GM18870 (cell line): ENCODE measurements around the gene ENDOV.
"Not testable (repeated sequence)": the region's sequence is repeated elsewhere in the genome, so short reads cannot be mapped to it uniquely, and the experiment has no call there.

Experiments
- ATAC-seq: cut with Tn5 transposase; IDR thresholded peaks from one replicate; pipeline ENCODE4 v1.9.1; 2021; ENCODE audit warnings: moderate library complexity; ENCODE audit not compliant: unreplicated experiment

The ENDOV gene

GRCh38 chr17:80388175-80388574, 26.8 kb upstream of the ENDOV start:
- no peak for ATAC-seq

GRCh38 chr17:80388601-80389000, 26.4 kb upstream of the ENDOV start:
- ATAC-seq = no peak

- no peak for ATAC-seq
These were observed 25.7 kb upstream of the ENDOV start for GRCh38 chr17:80389011-80389995.

GRCh38 chr17:80393241-80393890, 21.6 kb upstream of the ENDOV start:
- no peak for ATAC-seq

- no peak for ATAC-seq
These were observed 21.0 kb upstream of the ENDOV start for GRCh38 chr17:80393961-80394360.

- no peak for ATAC-seq
These were observed 20.2 kb upstream of the ENDOV start for GRCh38 chr17:80394629-80395216.

GRCh38 chr17:80395402-80396151, 19.4 kb upstream of the ENDOV start:
- no peak for ATAC-seq

- ATAC-seq = no peak
These were observed 18.6 kb upstream of the ENDOV start for GRCh38 chr17:80396157-80397033.

GRCh38 chr17:80397034-80397387, 18.0 kb upstream of the ENDOV start:
- ATAC-seq = no peak

- no peak for ATAC-seq
These were observed 17.3 kb upstream of the ENDOV start for GRCh38 chr17:80397686-80398085.

- ATAC-seq = not testable (repeated sequence)
These were observed 13.9 kb upstream of the ENDOV start for GRCh38 chr17:80401086-80401485.

GRCh38 chr17:80402102-80402501, 12.9 kb upstream of the ENDOV start:
- ATAC-seq = not testable (repeated sequence)

- ATAC-seq = no peak
These were observed 12.0 kb upstream of the ENDOV start for GRCh38 chr17:80402959-80403358.

- ATAC-seq = no peak
These were observed 8.8 kb upstream of the ENDOV start for GRCh38 chr17:80406146-80406545.

GRCh38 chr17:80407917-80408316, 7.0 kb upstream of the ENDOV start:
- ATAC-seq = not testable (repeated sequence)

GRCh38 chr17:80408872-80409271, 6.1 kb upstream of the ENDOV start:
- ATAC-seq = no peak

- no peak for ATAC-seq
These were observed 5.3 kb upstream of the ENDOV start for GRCh38 chr17:80409626-80410025.

- not testable (repeated sequence) for ATAC-seq
These were observed 4.4 kb upstream of the ENDOV start for GRCh38 chr17:80410441-80411087.

- no peak for ATAC-seq
These were observed 1.0 kb upstream of the ENDOV start for GRCh38 chr17:80413771-80414507.
